Amygdala (tissue), 56 donors: ENCODE data around the gene PCARE.
"Not testable (repeated sequence)": the region's sequence is repeated elsewhere in the genome, so short reads cannot be mapped to it uniquely, and the experiment has no call there.

Experiments used
- DNase-seq, 56 donors: peaks; one replicate each; lab custom pipeline; 2025; lab: John Stamatoyannopoulos, UW

The PCARE gene

DNA sequence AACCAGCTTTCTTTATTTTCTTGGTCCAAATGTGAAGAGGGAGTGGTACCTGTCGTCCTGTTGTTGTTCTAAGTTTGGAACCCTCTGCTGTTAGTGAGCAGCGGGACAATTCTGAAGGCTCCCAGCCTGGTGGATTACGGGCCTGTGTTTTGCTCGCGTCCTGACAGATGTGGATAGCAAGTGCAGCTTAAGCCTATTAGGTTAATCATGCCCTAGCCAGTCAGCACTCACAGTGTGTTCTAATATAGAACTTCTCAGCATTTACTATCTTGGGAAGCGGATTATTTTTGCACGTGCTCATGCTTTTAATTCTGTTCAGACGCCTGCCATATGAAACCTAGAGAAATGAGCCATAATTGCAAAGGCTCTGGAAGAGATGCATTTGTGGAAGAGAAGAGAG lies at the start of gene PCARE:
Gene PCARE (minus strand): TSS at position 113 of the 400 bp plus-strand sequence. CDS start 262 bp downstream, outside the sequence.
- no peak for DNase-seq

DNA sequence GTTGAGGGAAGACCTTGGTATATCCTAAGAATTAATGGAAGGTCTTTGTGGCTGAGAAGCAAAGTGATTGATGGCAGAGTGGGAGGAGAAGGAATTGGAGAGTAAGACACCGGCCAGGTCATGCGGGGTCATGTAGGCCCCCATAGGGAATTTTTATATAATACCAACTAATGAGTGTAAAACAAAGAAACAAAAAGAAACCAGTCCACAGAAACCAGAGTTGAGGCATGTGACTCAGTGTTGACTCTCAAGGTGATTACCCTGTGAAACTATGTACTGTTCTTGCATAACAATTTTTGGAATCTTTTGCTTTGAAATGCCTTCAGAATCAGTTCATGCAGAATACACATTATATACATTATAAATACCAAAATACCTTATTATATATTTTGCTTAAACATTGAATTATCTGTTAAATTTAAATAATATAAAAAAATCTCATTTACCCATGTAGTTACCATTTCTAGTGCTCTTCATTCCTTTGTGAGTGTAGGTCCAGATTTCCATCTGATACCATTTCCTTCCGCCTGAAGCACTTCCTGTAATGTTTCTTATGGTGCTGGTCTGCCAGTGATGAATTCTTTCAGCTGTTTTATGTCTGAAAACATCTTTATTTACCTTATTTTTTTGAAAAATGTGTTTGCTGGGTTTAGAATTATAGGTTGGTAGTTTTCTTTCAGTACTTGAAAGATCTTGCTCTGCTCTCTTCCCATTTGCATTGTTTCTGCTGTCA lies 49.5 kb upstream of the PCARE start:
- no peak for DNase-seq

DNA sequence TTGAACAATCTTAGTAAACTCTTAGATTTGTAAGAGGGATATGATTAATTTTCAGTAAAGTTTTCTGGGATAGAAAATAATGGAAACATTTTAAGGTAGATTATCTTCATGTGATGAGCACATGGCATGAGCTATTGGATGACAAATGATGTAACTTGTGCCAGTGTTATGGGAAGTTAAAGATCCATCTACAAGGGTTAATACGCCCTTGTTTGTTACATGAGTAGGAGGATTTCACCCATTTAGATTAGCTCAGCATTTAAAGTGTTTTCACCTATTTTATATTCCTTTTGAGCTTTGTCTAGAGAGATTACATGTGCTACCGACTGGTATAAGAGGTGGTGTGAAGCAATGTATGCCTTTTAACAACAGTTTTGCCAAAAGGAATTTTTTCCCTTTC lies 46.5 kb upstream of the PCARE start:
- no peak for DNase-seq

DNA sequence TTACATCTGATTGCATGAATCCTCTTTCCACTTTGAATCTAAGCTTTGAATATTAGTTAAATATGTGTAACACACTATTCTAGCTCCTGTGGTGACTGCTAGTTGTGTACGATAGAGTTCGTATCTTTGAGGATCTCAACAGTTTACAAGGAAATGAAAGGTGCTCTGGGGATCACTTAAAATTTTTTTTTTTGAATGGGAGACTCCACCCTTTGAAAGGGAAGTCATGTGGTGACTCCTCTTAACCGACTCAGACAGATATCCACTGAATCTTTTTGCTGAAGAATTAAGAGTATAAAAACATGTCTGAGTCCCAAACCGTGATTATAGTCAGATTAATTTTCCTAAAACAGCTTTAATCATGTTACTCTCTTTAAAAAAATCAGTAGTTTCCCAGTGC lies 44.9 kb upstream of the PCARE start:
- DNase-seq: no peak

DNA sequence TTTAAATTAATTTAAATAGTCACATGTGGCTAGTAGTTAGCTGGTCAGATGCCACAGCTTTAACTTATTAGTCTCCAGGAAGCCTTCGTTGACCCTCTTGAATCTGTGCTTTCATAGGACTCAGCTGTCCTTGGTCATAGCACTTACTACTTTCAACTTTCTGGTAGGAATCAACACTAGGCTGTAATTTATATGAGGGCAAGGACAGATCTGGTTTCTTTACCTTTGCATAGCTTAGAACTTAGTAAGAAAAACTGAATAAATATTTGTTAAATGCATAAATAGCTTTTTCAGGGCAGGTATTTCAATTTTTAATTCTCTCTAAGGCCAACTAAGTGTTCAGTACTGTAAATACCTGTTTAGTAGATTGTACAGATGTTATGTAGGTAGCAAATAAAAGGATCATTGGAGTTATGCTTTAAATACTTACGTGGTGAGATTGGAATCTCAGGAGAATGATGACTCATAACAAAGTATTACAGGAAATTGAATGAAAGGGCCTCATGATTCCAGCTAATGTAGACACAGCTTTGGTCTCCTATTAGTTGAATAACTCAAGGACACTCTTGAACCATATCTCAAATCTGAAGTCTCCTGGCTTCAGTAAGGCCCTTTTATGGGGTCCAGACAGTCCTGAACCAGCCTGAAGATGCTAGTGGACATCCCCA lies 43.4 kb upstream of the PCARE start:
- no peak for DNase-seq

DNA sequence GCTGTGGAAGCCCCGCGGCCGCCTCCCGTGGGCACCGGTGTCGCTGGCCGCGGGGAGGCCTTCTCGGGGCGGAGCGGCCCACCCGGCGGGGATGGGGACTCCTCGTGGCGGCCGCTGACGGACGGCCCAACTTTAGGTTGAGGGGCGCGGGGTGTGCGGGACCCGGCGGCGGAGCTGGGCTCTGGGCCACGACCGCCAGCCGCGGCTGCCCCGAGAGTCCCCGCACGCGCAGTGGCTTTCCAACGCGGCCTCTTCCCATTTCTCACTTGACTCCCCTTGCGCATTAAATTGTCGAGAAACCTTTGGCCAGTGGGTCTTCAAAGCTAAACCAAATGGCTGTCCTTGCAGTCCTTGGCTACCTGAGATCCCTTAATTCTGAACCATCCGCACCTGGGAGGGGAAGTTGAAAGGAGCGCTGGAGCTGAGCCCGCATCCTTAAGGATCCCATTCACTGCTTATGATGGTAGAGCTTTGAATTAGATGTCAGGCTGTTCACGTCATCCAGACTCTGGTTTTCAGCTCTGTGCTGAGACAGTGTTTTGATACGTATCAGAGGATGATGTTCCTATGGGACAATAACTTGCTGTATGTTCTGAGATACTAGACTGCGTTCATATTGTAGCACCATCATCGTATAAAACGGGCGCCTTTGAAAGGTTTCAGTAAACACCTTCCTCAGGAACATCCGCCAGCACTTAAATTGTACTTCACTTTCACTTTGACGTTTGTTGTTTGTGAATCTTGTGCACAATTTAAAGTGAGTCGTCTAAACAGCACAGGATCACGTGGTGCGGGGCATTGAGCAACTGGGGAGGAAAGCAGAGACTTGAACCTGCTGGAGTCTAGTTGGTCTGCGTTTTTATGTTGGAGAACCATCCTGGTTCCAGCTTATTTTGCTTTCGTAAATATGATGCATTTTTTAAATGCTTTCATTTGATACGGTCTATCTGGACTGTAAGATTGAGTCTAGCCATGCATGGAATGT lies 41.8 kb upstream of the PCARE start:
- DNase-seq: peak in 39 of 56 donors; percentile 27 to 80 (median 52)

- peak in 41 of 56 donors; percentile 24 to 82 (median 57) for DNase-seq
Observed at GRCh38 chr2:29114946-29115609, 40.8 kb upstream of the PCARE start, which contains the start of gene CLIP4. Gene CLIP4 (plus strand): TSS chr2:29115415. CDS start chr2:29121389, 5,974 bp downstream.

DNA sequence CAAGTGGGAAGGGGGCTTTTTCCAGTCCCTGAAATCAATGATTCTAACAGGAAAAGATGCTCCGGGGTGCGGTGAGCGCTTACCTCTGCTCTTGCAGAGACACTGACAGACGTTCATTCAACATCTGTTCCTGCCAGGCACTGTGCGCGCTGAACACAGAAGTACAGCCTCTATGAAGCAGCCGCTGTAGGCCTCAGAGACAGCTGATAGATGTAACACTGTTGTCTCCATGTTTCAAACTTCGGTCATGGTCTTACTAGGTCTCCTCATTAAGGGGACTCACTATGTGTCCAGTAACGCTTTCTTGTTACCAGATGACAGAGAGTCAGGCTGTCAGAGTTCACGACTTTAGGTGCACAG lies 40.2 kb upstream of the PCARE start:
- DNase-seq: peak in 1 of 56 donors; percentile 66

DNA sequence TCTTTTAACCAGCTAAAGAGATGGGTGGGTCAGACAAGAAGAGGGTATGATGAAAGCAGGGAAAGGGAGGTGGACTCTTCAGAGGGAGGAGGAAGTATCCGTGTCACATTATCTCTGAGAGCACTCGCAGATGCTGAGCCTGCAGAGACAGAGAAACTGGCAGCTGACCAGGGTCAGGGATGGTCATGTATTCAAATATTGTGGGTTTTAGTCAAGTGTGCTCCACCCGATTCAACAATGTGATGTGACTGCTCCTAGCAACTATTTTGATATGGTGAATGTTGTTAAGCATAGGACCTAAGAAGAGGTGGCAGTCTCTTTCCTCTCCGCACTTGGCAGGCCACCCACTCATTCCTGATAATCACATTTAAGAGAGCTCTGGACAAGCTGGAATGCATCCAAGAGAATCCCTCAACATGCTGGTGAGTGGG lies 39.6 kb upstream of the PCARE start:
- peak in 2 of 56 donors; percentile 40 to 41 for DNase-seq

- no peak for DNase-seq
Observed at GRCh38 chr2:29113027-29113686, 38.8 kb upstream of the PCARE start.

DNA sequence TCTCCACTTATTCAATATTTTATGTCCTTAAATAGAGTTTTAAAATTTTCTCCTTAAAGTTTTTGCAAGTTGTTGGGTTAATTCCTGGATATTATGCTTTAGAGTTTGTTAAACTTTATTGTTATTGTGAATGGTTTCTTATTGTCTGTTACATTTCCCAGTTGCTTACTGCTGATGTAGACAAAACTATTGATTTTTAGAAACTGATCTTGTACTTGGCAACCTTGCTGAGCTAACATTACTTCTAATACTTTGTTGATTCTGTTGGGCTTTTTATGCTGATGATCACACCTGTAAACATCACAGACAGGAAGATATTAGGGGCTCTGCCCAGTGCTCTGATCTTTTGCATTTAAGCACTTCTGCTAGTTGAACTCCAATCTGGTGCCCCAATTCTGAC lies 38.1 kb upstream of the PCARE start:
- DNase-seq: no peak

DNA sequence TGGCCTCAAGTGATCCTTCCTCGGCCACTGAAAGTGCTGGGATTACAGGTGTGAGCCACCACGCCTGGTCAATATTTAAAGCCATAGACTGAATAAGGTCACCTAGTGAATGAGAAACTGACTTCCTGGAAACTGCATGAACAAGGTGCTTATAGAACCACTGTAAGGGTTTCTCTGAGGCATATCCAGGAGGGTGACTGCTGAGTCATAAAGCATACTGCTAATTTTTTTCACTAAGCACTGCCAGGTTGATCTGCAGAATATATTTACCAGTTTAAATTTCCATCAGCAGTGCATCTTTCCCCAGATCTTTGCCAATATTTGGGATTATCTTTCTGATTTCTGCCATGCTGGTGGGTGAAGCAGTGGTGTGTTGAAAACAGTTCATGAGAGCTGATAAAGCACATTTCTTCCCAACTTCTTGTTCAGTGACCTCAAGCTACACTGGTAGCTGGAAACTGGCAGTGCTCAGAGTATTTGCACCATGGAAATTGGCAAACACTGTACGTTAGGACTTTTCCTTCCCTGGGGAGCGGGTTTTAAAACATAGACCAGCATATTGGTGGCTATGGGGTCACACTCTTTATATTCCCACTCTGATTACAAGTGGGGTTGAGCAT lies 36.7 kb upstream of the PCARE start:
- no peak for DNase-seq

DNA sequence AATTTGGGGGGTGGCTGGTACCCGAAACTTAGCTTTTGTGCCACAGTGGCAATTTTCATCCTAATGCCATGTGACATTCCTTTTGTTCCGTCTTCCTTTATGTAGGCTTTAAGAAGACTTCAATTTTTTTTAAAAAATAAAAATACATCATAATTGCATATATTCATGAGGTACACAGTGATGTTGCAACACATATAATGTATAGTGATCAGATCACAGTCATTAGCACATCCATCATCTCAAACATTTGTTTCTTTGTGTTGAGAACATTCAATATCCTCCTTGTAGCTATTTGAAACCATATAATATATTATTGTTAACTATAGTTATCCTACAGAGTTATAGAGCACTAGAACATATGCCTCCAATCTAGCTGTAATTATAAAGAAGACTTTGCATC lies 34.9 kb upstream of the PCARE start:
- no peak for DNase-seq

- peak in 24 of 56 donors; percentile 12 to 70 (median 32) for DNase-seq
Observed at GRCh38 chr2:29108225-29108624, 33.9 kb upstream of the PCARE start.

DNA sequence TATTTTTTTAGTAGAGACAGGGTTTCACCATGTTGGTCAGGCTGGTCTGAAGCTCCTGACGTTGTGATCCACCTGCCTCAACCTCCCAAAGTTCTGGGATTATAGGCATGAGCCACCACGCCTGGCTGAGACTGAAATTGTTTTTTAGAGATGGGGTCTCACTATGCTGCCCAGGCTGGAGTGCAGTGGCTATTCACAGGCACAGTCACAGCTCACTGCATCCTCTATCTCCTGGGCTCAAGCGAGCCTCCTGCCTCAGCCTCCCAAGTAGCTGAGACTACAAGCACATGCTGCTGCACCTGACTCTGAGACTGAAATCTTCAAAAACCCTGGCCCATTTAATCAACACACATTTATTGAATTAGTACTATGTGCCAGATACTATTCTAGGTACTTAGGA lies 33.2 kb upstream of the PCARE start:
- not testable (repeated sequence) for DNase-seq

GRCh38 chr2:29106980-29107388 lies 32.7 kb upstream of the PCARE start:
- peak in 1 of 56 donors; percentile 38 for DNase-seq

DNA sequence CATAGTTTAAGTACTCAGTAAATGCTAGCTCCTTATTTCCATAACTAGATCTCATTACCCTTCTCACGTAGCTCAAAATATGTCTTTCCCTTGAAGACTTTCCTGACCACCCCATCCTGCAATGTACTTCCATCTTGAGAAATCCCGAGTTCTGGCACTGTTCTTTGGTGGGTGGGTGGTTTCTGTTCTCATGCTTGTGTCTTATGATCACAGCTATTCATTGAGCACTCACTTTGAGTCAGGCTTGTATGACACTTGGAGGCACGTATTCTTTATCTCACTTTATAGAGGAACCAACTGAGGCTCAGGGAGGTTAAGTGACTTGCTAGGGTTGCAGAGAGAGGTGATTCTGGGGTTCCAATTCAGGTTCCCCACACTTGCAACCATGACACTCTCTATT lies 31.9 kb upstream of the PCARE start:
- DNase-seq: no peak

- DNase-seq: no peak
Observed at GRCh38 chr2:29105375-29105774, 31.1 kb upstream of the PCARE start.

DNA sequence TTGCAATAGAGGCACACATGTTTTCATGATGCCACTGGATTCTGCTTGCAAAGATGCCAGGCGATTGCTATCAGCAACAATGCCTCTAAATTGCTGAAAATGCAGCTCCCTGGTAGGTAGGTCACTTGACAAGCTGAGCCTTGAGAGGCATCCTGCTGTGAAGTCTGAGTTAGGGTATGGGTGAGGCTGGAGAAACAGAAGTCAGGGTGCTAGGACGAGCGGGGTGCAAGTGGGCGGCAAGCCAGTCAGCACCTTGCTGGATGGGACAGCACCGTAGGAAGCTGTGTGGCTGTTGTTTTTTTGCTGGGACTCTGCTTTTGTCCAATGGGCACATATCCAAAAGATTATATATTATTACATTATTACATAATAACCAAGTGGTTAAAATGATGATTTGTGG lies 30.4 kb upstream of the PCARE start:
- DNase-seq: peak in 1 of 56 donors; percentile 42
